Measurements from ENCODE around the gene UBE2D3.

Gene UBE2D3

GRCh38 chr4:102754044-102754443 is 73.3 kb downstream of the UBE2D3 start:
- no peak for DNase-seq (ENCODE audit: low read depth in 3 of 3)

- DNase-seq (ENCODE audit: low read depth in 3 of 3) = no peak
Observed at GRCh38 chr4:102751941-102752340, 75.4 kb downstream of the UBE2D3 start.

Measured in stimulated activated CD4-positive, alpha-beta T cell treated with anti-CD3 and anti-CD28 coated beads, TNF-alpha, amount 100 ng/mL, for 48 hours (primary cell).